Measurements from ENCODE around the gene CDK6. TPM values are rescaled to one million over a fixed set of nuclear protein-coding genes. Genes with fewer than 3 reads are reported as not detected.

The CDK6 gene
- total RNA-seq, 2 donors from 2014 or later: 28.5 to 36.6 TPM

DNA sequence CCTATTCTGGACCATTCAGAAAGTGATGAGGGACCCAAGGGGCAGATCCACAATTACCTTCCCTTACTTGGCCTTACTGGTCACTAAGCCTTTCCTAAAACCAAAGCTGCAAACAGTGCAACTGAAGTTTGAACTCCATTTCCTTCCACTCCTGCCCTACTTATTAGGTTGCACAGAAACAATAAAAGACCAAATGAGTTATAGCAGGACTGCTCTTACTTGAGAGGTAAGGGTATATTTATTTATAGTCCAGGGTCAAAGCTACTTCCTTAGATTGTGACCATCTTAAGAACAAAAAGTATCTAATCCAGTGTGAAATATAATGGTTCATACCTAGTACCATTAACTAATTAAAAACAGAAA, 27.0 kb downstream of the CDK6 start:
- TF ChIP-seq, protein P1, sequence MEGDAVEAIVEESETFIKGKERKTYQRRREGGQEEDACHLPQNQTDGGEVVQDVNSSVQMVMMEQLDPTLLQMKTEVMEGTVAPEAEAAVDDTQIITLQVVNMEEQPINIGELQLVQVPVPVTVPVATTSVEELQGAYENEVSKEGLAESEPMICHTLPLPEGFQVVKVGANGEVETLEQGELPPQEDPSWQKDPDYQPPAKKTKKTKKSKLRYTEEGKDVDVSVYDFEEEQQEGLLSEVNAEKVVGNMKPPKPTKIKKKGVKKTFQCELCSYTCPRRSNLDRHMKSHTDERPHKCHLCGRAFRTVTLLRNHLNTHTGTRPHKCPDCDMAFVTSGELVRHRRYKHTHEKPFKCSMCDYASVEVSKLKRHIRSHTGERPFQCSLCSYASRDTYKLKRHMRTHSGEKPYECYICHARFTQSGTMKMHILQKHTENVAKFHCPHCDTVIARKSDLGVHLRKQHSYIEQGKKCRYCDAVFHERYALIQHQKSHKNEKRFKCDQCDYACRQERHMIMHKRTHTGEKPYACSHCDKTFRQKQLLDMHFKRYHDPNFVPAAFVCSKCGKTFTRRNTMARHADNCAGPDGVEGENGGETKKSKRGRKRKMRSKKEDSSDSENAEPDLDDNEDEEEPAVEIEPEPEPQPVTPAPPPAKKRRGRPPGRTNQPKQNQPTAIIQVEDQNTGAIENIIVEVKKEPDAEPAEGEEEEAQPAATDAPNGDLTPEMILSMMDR (conservative IDR thresholded peaks at IDR 0.05): no peak
- no peaks in the 10 kb centered on the region for H3K4me1 ChIP-seq (ENCODE audit: control insufficient read depth, insufficient read depth, low read length)
- peaks cover 9% of the 10 kb centered on the region for H3K36me3 ChIP-seq (ENCODE audit: control insufficient read depth, insufficient read depth, low read length)
- no peak overlapping the region for H3K27ac ChIP-seq (ENCODE audit: low read depth, low read length)
- H3K9ac ChIP-seq (ENCODE audit: extremely low read depth, low read length, poor library complexity, severe bottlenecking): no peak overlapping the region
- H3K4me3 ChIP-seq (ENCODE audit: low read length): no peak overlapping the region
- H3K9me3 Mint-ChIP-seq: no peaks in the 10 kb centered on the region
- H3K27ac Mint-ChIP-seq: peak overlapping the region; percentile 86
- H3K4me1 Mint-ChIP-seq: peaks cover 10% of the 10 kb centered on the region
- H3K27me3 Mint-ChIP-seq (ENCODE audit: insufficient read depth): no peaks in the 10 kb centered on the region
- peaks cover 3% of the 10 kb centered on the region for H3K36me3 Mint-ChIP-seq (ENCODE audit: low read depth)
- no peak overlapping the region for H3K4me3 Mint-ChIP-seq
- DNase-seq: no peak
- H3K27me3 ChIP-seq (ENCODE audit: control insufficient read depth, insufficient read depth, low read length, poor library complexity, severe bottlenecking): no peaks in the 10 kb centered on the region
- no peaks in the 10 kb centered on the region for H3K9me3 ChIP-seq (ENCODE audit: control insufficient read depth, low read length)

- no peak overlapping the region for H3K27ac ChIP-seq (ENCODE audit: low read depth, low read length)
- no peaks in the 10 kb centered on the region for H3K27me3 ChIP-seq (ENCODE audit: control insufficient read depth, insufficient read depth, low read length, poor library complexity, severe bottlenecking)
- no peak for DNase-seq
- peaks cover 3% of the 10 kb centered on the region for H3K36me3 Mint-ChIP-seq (ENCODE audit: low read depth)
- no peaks in the 10 kb centered on the region for H3K27me3 Mint-ChIP-seq (ENCODE audit: insufficient read depth)
- no peak overlapping the region for H3K27ac Mint-ChIP-seq
- no peak overlapping the region for H3K9ac ChIP-seq (ENCODE audit: extremely low read depth, low read length, poor library complexity, severe bottlenecking)
- H3K36me3 ChIP-seq (ENCODE audit: control insufficient read depth, insufficient read depth, low read length): peaks cover 9% of the 10 kb centered on the region
- H3K4me3 Mint-ChIP-seq: no peak overlapping the region
- no peak overlapping the region for H3K4me3 ChIP-seq (ENCODE audit: low read length)
- TF ChIP-seq, protein P1 (conservative IDR thresholded peaks at IDR 0.05): no peak
- no peaks in the 10 kb centered on the region for H3K9me3 ChIP-seq (ENCODE audit: control insufficient read depth, low read length)
- H3K4me1 ChIP-seq (ENCODE audit: control insufficient read depth, insufficient read depth, low read length): no peaks in the 10 kb centered on the region
- H3K4me1 Mint-ChIP-seq: peaks cover 10% of the 10 kb centered on the region
- H3K9me3 Mint-ChIP-seq: no peaks in the 10 kb centered on the region
These were observed 27.7 kb downstream of the CDK6 start for GRCh38 chr7:92808635-92809034.

GRCh38 chr7:92808006-92808405, 28.4 kb downstream of the CDK6 start:
- no peak overlapping the region for H3K4me3 ChIP-seq (ENCODE audit: low read length)
- H3K27ac Mint-ChIP-seq: no peak overlapping the region
- DNase-seq: no peak
- WGBS, 2 experiments (ENCODE audit: insufficient coverage in 1 of 2, insufficient read length in 1 of 2): 97% methylated on average over 2 of the region's 2 CpGs; no CpG with 5 or more reads in 1 of the 2 experiments
- TF ChIP-seq, protein P1 (conservative IDR thresholded peaks at IDR 0.05): no peak
- H3K27me3 Mint-ChIP-seq (ENCODE audit: insufficient read depth): no peaks in the 10 kb centered on the region
- H3K4me1 Mint-ChIP-seq: peaks cover 10% of the 10 kb centered on the region
- H3K4me3 Mint-ChIP-seq: no peak overlapping the region
- H3K9me3 Mint-ChIP-seq: no peaks in the 10 kb centered on the region
- no peak overlapping the region for H3K9ac ChIP-seq (ENCODE audit: extremely low read depth, low read length, poor library complexity, severe bottlenecking)
- no peaks in the 10 kb centered on the region for H3K4me1 ChIP-seq (ENCODE audit: control insufficient read depth, insufficient read depth, low read length)
- no peaks in the 10 kb centered on the region for H3K27me3 ChIP-seq (ENCODE audit: control insufficient read depth, insufficient read depth, low read length, poor library complexity, severe bottlenecking)
- no peak overlapping the region for H3K27ac ChIP-seq (ENCODE audit: low read depth, low read length)
- peaks cover 9% of the 10 kb centered on the region for H3K36me3 ChIP-seq (ENCODE audit: control insufficient read depth, insufficient read depth, low read length)
- peaks cover 3% of the 10 kb centered on the region for H3K36me3 Mint-ChIP-seq (ENCODE audit: low read depth)
- H3K9me3 ChIP-seq (ENCODE audit: control insufficient read depth, low read length): no peaks in the 10 kb centered on the region
